GM18520 (cell line): ENCODE measurements around the gene FUOM.
"Not testable (repeated sequence)": the region's sequence is repeated elsewhere in the genome, so short reads cannot be mapped to it uniquely, and the experiment has no call there.

Experiments
- ATAC-seq: cut with Tn5 transposase; IDR thresholded peaks from one replicate; pipeline ENCODE4 v1.9.1; 2021; ENCODE audit not compliant: unreplicated experiment

The FUOM gene

GRCh38 chr10:133335246-133336117, 22.3 kb downstream of the FUOM start:
- ATAC-seq = no peak

GRCh38 chr10:133334503-133335245, 23.1 kb downstream of the FUOM start:
- no peak for ATAC-seq

GRCh38 chr10:133332936-133333699, 24.7 kb downstream of the FUOM start:
- ATAC-seq = no peak

- peak; percentile 88 for ATAC-seq
These were observed 28.2 kb downstream of the FUOM start for GRCh38 chr10:133329491-133330202.

GRCh38 chr10:133328358-133329343, 29.2 kb downstream of the FUOM start:
- ATAC-seq = no peak

- no peak for ATAC-seq
These were observed 30.0 kb downstream of the FUOM start for GRCh38 chr10:133327651-133328357.

- ATAC-seq = no peak
These were observed 30.8 kb downstream of the FUOM start for GRCh38 chr10:133326745-133327650.

- no peak for ATAC-seq
These were observed 31.6 kb downstream of the FUOM start for GRCh38 chr10:133326223-133326551.

- no peak for ATAC-seq
These were observed 32.2 kb downstream of the FUOM start for GRCh38 chr10:133325440-133326222.

- no peak for ATAC-seq
These were observed 33.0 kb downstream of the FUOM start for GRCh38 chr10:133324857-133325260.

- no peak for ATAC-seq
These were observed 33.5 kb downstream of the FUOM start for GRCh38 chr10:133324198-133324792.

- not testable (repeated sequence) for ATAC-seq
These were observed 35.6 kb downstream of the FUOM start for GRCh38 chr10:133322064-133322709.

- not testable (repeated sequence) for ATAC-seq
These were observed 36.9 kb downstream of the FUOM start for GRCh38 chr10:133320852-133321422.

GRCh38 chr10:133318494-133319127, 39.2 kb downstream of the FUOM start:
- no peak for ATAC-seq

GRCh38 chr10:133316732-133317131, 41.1 kb downstream of the FUOM start:
- no peak for ATAC-seq

- no peak for ATAC-seq
These were observed 41.6 kb downstream of the FUOM start for GRCh38 chr10:133316266-133316665.
